NCI-H2107 treated with DMSO at 0.1 percent for 48 hours (cell line): Measurements from ENCODE around the gene SECTM1.
"Not testable (repeated sequence)": the region's sequence is repeated elsewhere in the genome, so short reads cannot be mapped to it uniquely, and the experiment has no call there.

ENCODE experiments used
- DNase-seq: peaks from one replicate; lab custom pipeline; 2025; ENCODE audit not compliant: unreplicated experiment; lab: John Stamatoyannopoulos, UW

Gene SECTM1

GRCh38 chr17:82333279-82334171 is at the start of gene SECTM1:
SECTM1 (minus strand) TSS chr17:82333766; CDS start chr17:82327240, 6,526 bp downstream.
- no peak for DNase-seq

- no peak for DNase-seq
Observed at GRCh38 chr17:82382933-82383255, 49.3 kb upstream of the SECTM1 start.

- DNase-seq, result not testable (repeated sequence)
Observed at GRCh38 chr17:82382220-82382932, 48.8 kb upstream of the SECTM1 start.

- DNase-seq, result not testable (repeated sequence)
Observed at GRCh38 chr17:82381703-82382009, 48.1 kb upstream of the SECTM1 start.

- peak; percentile 29 for DNase-seq
Observed at GRCh38 chr17:82380860-82381702, 47.5 kb upstream of the SECTM1 start.

GRCh38 chr17:82378741-82379021 is 45.1 kb upstream of the SECTM1 start:
- no peak for DNase-seq

GRCh38 chr17:82377924-82378740 is 44.6 kb upstream of the SECTM1 start:
- DNase-seq, result no peak

- not testable (repeated sequence) for DNase-seq
Observed at GRCh38 chr17:82377294-82377693, 43.7 kb upstream of the SECTM1 start.

- DNase-seq, result no peak
Observed at GRCh38 chr17:82376042-82376730, 42.6 kb upstream of the SECTM1 start.

GRCh38 chr17:82375359-82376041 is 41.9 kb upstream of the SECTM1 start:
- no peak for DNase-seq

- DNase-seq, result no peak
Observed at GRCh38 chr17:82374626-82375331, 41.2 kb upstream of the SECTM1 start.

- no peak for DNase-seq
Observed at GRCh38 chr17:82373731-82374625, 40.4 kb upstream of the SECTM1 start.

- not testable (repeated sequence) for DNase-seq
Observed at GRCh38 chr17:82373072-82373452, 39.5 kb upstream of the SECTM1 start.

- no peak for DNase-seq
Observed at GRCh38 chr17:82372249-82373071, 38.9 kb upstream of the SECTM1 start.

- DNase-seq, result no peak
Observed at GRCh38 chr17:82371333-82372248, 38.0 kb upstream of the SECTM1 start, which contains the start of gene UTS2R. UTS2R (plus strand) TSS chr17:82371765; CDS start chr17:82374325, 2,560 bp downstream.
